Measurements from ENCODE around the gene COQ2.

The COQ2 gene

GRCh38 chr4:83263106-83263505 lies 21.5 kb downstream of the COQ2 start:
- TF ChIP-seq GATA2 (IDR thresholded peaks at IDR 0.05; ENCODE audit: low read depth, low read length) (no peak), GATA3 (IDR thresholded peaks at IDR 0.05; ENCODE audit: low read depth, low read length) (no peak)

GRCh38 chr4:83262682-83263081 lies 21.9 kb downstream of the COQ2 start:
- no peak for TF ChIP-seq GATA2 (IDR thresholded peaks at IDR 0.05; ENCODE audit: low read depth, low read length)

- TF ChIP-seq GATA2 (IDR thresholded peaks at IDR 0.05; ENCODE audit: low read depth, low read length), result no peak
- no peak for TF ChIP-seq GATA3 (IDR thresholded peaks at IDR 0.05; ENCODE audit: low read depth, low read length)
Measured at GRCh38 chr4:83261307-83261706, 23.3 kb downstream of the COQ2 start.

GRCh38 chr4:83259586-83259985 lies 25.0 kb downstream of the COQ2 start:
- TF ChIP-seq GATA2 (IDR thresholded peaks at IDR 0.05; ENCODE audit: low read depth, low read length) (no peak), GATA3 (IDR thresholded peaks at IDR 0.05; ENCODE audit: low read depth, low read length) (no peak)

- no peak for TF ChIP-seq GATA3 (IDR thresholded peaks at IDR 0.05; ENCODE audit: low read depth, low read length)
- no peak for TF ChIP-seq GATA2 (IDR thresholded peaks at IDR 0.05; ENCODE audit: low read depth, low read length)
Measured at GRCh38 chr4:83258461-83258860, 26.1 kb downstream of the COQ2 start.

- TF ChIP-seq GATA3 (IDR thresholded peaks at IDR 0.05; ENCODE audit: low read depth, low read length) (no peak), GATA2 (IDR thresholded peaks at IDR 0.05; ENCODE audit: low read depth, low read length) (no peak)
Measured at GRCh38 chr4:83257811-83258210, 26.8 kb downstream of the COQ2 start.

- TF ChIP-seq GATA2 (IDR thresholded peaks at IDR 0.05; ENCODE audit: low read depth, low read length) (no peak), GATA3 (IDR thresholded peaks at IDR 0.05; ENCODE audit: low read depth, low read length) (no peak)
Measured at GRCh38 chr4:83255584-83255983, 29.0 kb downstream of the COQ2 start.

- TF ChIP-seq GATA2 (IDR thresholded peaks at IDR 0.05; ENCODE audit: low read depth, low read length), result no peak
- no peak for TF ChIP-seq GATA3 (IDR thresholded peaks at IDR 0.05; ENCODE audit: low read depth, low read length)
Measured at GRCh38 chr4:83252782-83253405, 31.7 kb downstream of the COQ2 start.

GRCh38 chr4:83251447-83251830 lies 33.2 kb downstream of the COQ2 start:
- no peak for TF ChIP-seq GATA2 (IDR thresholded peaks at IDR 0.05; ENCODE audit: low read depth, low read length)
- no peak for TF ChIP-seq GATA3 (IDR thresholded peaks at IDR 0.05; ENCODE audit: low read depth, low read length)

GRCh38 chr4:83250687-83251446 lies 33.7 kb downstream of the COQ2 start:
- TF ChIP-seq GATA2 (IDR thresholded peaks at IDR 0.05; ENCODE audit: low read depth, low read length), result no peak
- no peak for TF ChIP-seq GATA3 (IDR thresholded peaks at IDR 0.05; ENCODE audit: low read depth, low read length)

GRCh38 chr4:83248486-83248885 lies 36.1 kb downstream of the COQ2 start:
- no peak for TF ChIP-seq GATA3 (IDR thresholded peaks at IDR 0.05; ENCODE audit: low read depth, low read length)
- no peak for TF ChIP-seq GATA2 (IDR thresholded peaks at IDR 0.05; ENCODE audit: low read depth, low read length)

GRCh38 chr4:83247415-83248357 lies 36.9 kb downstream of the COQ2 start:
- TF ChIP-seq GATA2 (IDR thresholded peaks at IDR 0.05; ENCODE audit: low read depth, low read length) (no peak), GATA3 (IDR thresholded peaks at IDR 0.05; ENCODE audit: low read depth, low read length) (no peak)

GRCh38 chr4:83241132-83241531 lies 43.5 kb downstream of the COQ2 start:
- TF ChIP-seq GATA3 (IDR thresholded peaks at IDR 0.05; ENCODE audit: low read depth, low read length) (no peak), GATA2 (IDR thresholded peaks at IDR 0.05; ENCODE audit: low read depth, low read length) (no peak)

- TF ChIP-seq GATA2 (IDR thresholded peaks at IDR 0.05; ENCODE audit: low read depth, low read length), result no peak
- TF ChIP-seq GATA3 (IDR thresholded peaks at IDR 0.05; ENCODE audit: low read depth, low read length), result no peak
Measured at GRCh38 chr4:83240379-83240875, 44.2 kb downstream of the COQ2 start.
